HG03159 (cell line): Measurements from ENCODE around the gene ZNF212.

Experiments
- ATAC-seq: cut with Tn5 transposase; IDR thresholded peaks from one replicate; pipeline ENCODE4 v1.9.1; 2021; ENCODE audit warnings: mild to moderate bottlenecking, moderate library complexity; ENCODE audit not compliant: unreplicated experiment

The ZNF212 gene

DNA sequence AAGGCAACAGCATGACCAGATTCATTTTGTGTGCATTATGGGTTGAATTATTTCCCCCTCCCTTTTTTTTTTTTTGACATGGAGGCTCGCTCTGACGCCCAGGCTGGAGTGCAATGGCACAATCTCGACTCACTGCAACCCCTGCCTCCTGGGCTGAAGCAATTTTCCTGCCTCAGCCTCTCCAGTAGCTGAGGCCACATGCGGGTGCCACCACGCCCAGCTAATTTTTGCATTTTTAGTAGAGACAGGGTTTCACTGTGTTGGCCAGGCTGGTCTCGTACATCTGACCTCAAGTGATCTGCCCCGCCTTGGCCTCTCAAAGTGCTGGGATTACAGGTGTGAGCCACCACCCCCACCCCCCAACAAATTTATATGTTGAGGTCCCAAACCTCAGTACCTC is 64.6 kb downstream of the ZNF212 start:
- no peak for ATAC-seq
